Smooth muscle cell (in vitro differentiated cells): ENCODE results near the gene EMX1. TPM values are rescaled to one million over a fixed set of nuclear protein-coding genes. Genes with fewer than 3 reads are reported as not detected.
"Not testable (repeated sequence)": the region's sequence is repeated elsewhere in the genome, so short reads cannot be mapped to it uniquely, and the experiment has no call there.

ENCODE experiments used
- DNase-seq: peaks from one replicate; lab custom pipeline; 2025; ENCODE audit not compliant: unreplicated experiment; lab: John Stamatoyannopoulos, UW
- H2AFZ ChIP-seq: fragments of 200-600 bp; sonication (generic); 2 replicates; pipeline ENCODE4 v1.6.0; 2016; ENCODE audit warnings: antibody characterized with exemption, low read depth, mild to moderate bottlenecking
- H3F3A ChIP-seq: fragments of 200-600 bp; sonication (generic); 2 replicates; pipeline ENCODE4 v1.6.0; 2017; ENCODE audit warnings: antibody characterized with exemption, low read depth
- H3K27ac ChIP-seq: fragments of 200-600 bp; sonication (generic); 2 replicates; pipeline ENCODE4 v1.5.1; 2016; ENCODE audit warnings: low read depth, mild to moderate bottlenecking
- H3K27me3 ChIP-seq: fragments of 200-600 bp; sonication (generic); 2 replicates; pipeline ENCODE4 v1.6.1; 2016; ENCODE audit warnings: low read depth, mild to moderate bottlenecking
- H3K36me3 ChIP-seq: fragments of 200-600 bp; sonication (generic); 2 replicates; pipeline ENCODE4 v1.5.1; 2016; ENCODE audit warnings: low read depth
- H3K4me1 ChIP-seq: fragments of 200-600 bp; sonication (generic); 2 replicates; pipeline ENCODE4 v1.5.1; 2016; ENCODE audit warnings: low read depth
- H3K4me2 ChIP-seq: fragments of 200-600 bp; sonication (generic); 2 replicates; pipeline ENCODE4 v1.6.0; 2016; ENCODE audit warnings: mild to moderate bottlenecking
- H3K4me3 ChIP-seq: fragments of 200-600 bp; sonication (generic); 2 replicates; pipeline ENCODE4 v1.5.1; 2016; ENCODE audit warnings: mild to moderate bottlenecking
- H3K79me2 ChIP-seq: fragments of 200-600 bp; sonication (generic); 2 replicates; pipeline ENCODE4 v1.6.0; 2016; ENCODE audit warnings: low read depth, mild to moderate bottlenecking
- H3K9ac ChIP-seq: fragments of 200-600 bp; sonication (generic); 2 replicates; pipeline ENCODE4 v1.6.0; 2016; ENCODE audit warnings: low read depth
- H3K9me3 ChIP-seq: fragments of 200-600 bp; sonication (generic); replicated peaks from 2 replicates; pipeline ENCODE4 v1.5.1; 2016; ENCODE audit warnings: low read depth
- H4K20me1 ChIP-seq: fragments of 200-600 bp; sonication (generic); 2 replicates; pipeline ENCODE4 v1.6.0; 2016; ENCODE audit warnings: low read depth
- WGBS: methylation state at CpG from one replicate; pipeline ENCODE4 v1.1.7; 2016; ENCODE audit warnings: low lambda C conversion rate; 5-methylcytosine and 5-hydroxymethylcytosine counted together
- polyA plus RNA-seq: library from polyadenylated mRNA; unstranded; fragments of >200 nt; fragmentation: Nextera tagmentation; extraction: Ambion mirVana; gene quantifications from 2 replicates; pipeline ENCODE4 v1.2.1, GENCODE V29; 2016
- total RNA-seq: library from RNA; depleted of rRNA; stranded (reverse); fragments of >200 nt; gene quantifications from 2 replicates; pipeline ENCODE4 v1.2.3, GENCODE V29; 2014
- TF ChIP-seq, protein P1 (sequence below): fragments of 200-600 bp; sonication (generic); IDR thresholded peaks from 2 replicates; pipeline ENCODE4 v1.5.1; 2017; ENCODE audit warnings: borderline replicate concordance, mild to moderate bottlenecking, antibody characterized with exemption; ENCODE audit not compliant: insufficient read depth, poor library complexity, severe bottlenecking

The EMX1 gene
- total and polyA plus RNA-seq, 2 experiments from 2014 or later, result not detected

- no peak for DNase-seq
- no peak overlapping the region for H2AFZ ChIP-seq
- H3K4me2 ChIP-seq, result no peak overlapping the region
- no peaks in the 10 kb centered on the region for H4K20me1 ChIP-seq
- no peak overlapping the region for H3K9ac ChIP-seq
- no peaks in the 10 kb centered on the region for H3K79me2 ChIP-seq
- H3K9me3 ChIP-seq, result no peaks in the 10 kb centered on the region
- H3K4me1 ChIP-seq, result no peaks in the 10 kb centered on the region
- no peak overlapping the region for H3K27ac ChIP-seq
- TF ChIP-seq, protein P1, sequence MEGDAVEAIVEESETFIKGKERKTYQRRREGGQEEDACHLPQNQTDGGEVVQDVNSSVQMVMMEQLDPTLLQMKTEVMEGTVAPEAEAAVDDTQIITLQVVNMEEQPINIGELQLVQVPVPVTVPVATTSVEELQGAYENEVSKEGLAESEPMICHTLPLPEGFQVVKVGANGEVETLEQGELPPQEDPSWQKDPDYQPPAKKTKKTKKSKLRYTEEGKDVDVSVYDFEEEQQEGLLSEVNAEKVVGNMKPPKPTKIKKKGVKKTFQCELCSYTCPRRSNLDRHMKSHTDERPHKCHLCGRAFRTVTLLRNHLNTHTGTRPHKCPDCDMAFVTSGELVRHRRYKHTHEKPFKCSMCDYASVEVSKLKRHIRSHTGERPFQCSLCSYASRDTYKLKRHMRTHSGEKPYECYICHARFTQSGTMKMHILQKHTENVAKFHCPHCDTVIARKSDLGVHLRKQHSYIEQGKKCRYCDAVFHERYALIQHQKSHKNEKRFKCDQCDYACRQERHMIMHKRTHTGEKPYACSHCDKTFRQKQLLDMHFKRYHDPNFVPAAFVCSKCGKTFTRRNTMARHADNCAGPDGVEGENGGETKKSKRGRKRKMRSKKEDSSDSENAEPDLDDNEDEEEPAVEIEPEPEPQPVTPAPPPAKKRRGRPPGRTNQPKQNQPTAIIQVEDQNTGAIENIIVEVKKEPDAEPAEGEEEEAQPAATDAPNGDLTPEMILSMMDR, result no peak
- 24% methylated on average over 3 of the region's 3 CpGs for WGBS
- H3K4me3 ChIP-seq, result no peak overlapping the region
- H3K36me3 ChIP-seq, result no peaks in the 10 kb centered on the region
- H3K27me3 ChIP-seq, result peaks cover 72% of the 10 kb centered on the region
- H3F3A ChIP-seq, result no peaks in the 10 kb centered on the region
Measured at GRCh38 chr2:72901426-72901825, 15.9 kb upstream of the EMX1 start.

GRCh38 chr2:72907369-72907768, 9.9 kb upstream of the EMX1 start:
- H4K20me1 ChIP-seq, H3K79me2 ChIP-seq, H3K9me3 ChIP-seq, H3K4me1 ChIP-seq, DNase-seq, H2AFZ ChIP-seq, H3K36me3 ChIP-seq, H3F3A ChIP-seq, H3K9ac ChIP-seq, H3K27ac ChIP-seq, H3K4me2 ChIP-seq, H3K4me3 ChIP-seq: not testable (repeated sequence)
- WGBS, result 92% methylated on average over 13 of the region's 13 CpGs
- peaks cover 95% of the 10 kb centered on the region for H3K27me3 ChIP-seq

DNA sequence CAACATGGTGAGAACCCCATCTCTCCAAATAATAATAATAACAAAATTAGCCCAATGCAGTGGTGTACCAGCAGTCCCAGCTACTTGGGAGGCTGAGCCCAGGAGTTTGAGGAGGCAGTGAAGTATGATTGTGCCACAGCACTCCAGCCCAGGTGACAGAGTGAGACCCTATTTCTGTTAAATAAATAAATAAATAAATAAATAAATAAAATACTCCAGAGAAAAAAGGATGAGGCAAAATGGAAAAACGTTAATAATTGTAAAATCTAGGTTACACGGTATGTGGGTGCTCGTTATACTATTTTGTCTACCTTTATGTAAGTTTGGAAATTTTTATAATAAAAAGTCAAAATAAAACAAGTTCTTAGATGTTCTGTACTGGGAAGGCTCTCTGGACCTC, 8.6 kb upstream of the EMX1 start:
- H3K27me3 ChIP-seq, result peaks cover 95% of the 10 kb centered on the region
- H3K4me3 ChIP-seq, result no peak overlapping the region

GRCh38 chr2:72911256-72911655, 6.1 kb upstream of the EMX1 start:
- Histone ChIP-seq H3K79me2 (no peaks in the 10 kb centered on the region), H3K27me3 (peaks cover 95% of the 10 kb centered on the region), H3K9ac (no peak overlapping the region), H3F3A (no peaks in the 10 kb centered on the region), H3K36me3 (no peaks in the 10 kb centered on the region), H4K20me1 (no peaks in the 10 kb centered on the region), H3K4me1 (peaks cover 14% of the 10 kb centered on the region), H3K4me3 (no peak overlapping the region), H3K27ac (no peak overlapping the region), H3K4me2 (no peak overlapping the region), H3K9me3 (no peaks in the 10 kb centered on the region), H2AFZ (no peak overlapping the region)
- 45% methylated on average over 1 of the region's 1 CpG for WGBS
- TF ChIP-seq, protein P1, result no peak
- DNase-seq, result no peak

More for the DNA sequence above, 8.6 kb upstream of the EMX1 start:
- WGBS, result 81% methylated on average over 3 of the region's 3 CpGs
- H3K27ac ChIP-seq, result no peak overlapping the region
- H3K36me3 ChIP-seq, result no peaks in the 10 kb centered on the region
- no peak overlapping the region for H3K4me2 ChIP-seq
- TF ChIP-seq, protein P1, result no peak
- no peaks in the 10 kb centered on the region for H4K20me1 ChIP-seq
- H3K4me1 ChIP-seq, result no peaks in the 10 kb centered on the region
- H3F3A ChIP-seq, result no peaks in the 10 kb centered on the region
- H3K79me2 ChIP-seq, result no peaks in the 10 kb centered on the region
- no peak overlapping the region for H2AFZ ChIP-seq
- H3K9ac ChIP-seq, result no peak overlapping the region
- DNase-seq, result no peak
- H3K9me3 ChIP-seq, result no peaks in the 10 kb centered on the region
